Activated B cell treated with CpG ODN at 0.5 μM for 24 hours (primary cell): ENCODE data around the gene PRKG1. TPM values are rescaled to one million over a fixed set of nuclear protein-coding genes. Genes with fewer than 3 reads are reported as not detected.

ENCODE experiments used
- ATAC-seq: fragments of 200-7000 bp; cut with Tn5 transposase; one replicate; pipeline ENCODE4 v1.10.0; 2021; ENCODE audit warnings: low read depth, mild to moderate bottlenecking, moderate library complexity
- CTCF ChIA-PET: fragments of 350-600 bp; sonication (Branson Sonifier 250); formaldehyde crosslinking; loops from one replicate; lab custom pipeline; 2021; ENCODE audit warnings: antibody characterized with exemption; lab: Charles Lee
- POLR2A ChIA-PET: fragments of 350-600 bp; sonication (Branson Sonifier 250); formaldehyde crosslinking; loops from one replicate; lab custom pipeline; 2021; ENCODE audit warnings: antibody characterized with exemption; lab: Charles Lee
- DNase-seq: peaks from one replicate; pipeline ENCODE4 v3.0.0; 2022
- H3K27ac Mint-ChIP-seq: one replicate; pipeline ENCODE4 v1.8.0; 2020; ENCODE audit warnings: mixed read lengths
- H3K27me3 Mint-ChIP-seq: one replicate; pipeline ENCODE4 v1.8.0; 2021; ENCODE audit warnings: mixed read lengths
- H3K36me3 Mint-ChIP-seq: one replicate; pipeline ENCODE4 v1.8.0; 2021; ENCODE audit warnings: low read depth, mixed read lengths
- H3K4me1 Mint-ChIP-seq: one replicate; pipeline ENCODE4 v1.8.0; 2021; ENCODE audit warnings: mixed read lengths
- H3K4me3 Mint-ChIP-seq: one replicate; pipeline ENCODE4 v1.8.0; 2020; ENCODE audit warnings: mild to moderate bottlenecking, mixed read lengths
- H3K9me3 Mint-ChIP-seq: one replicate; pipeline ENCODE4 v1.8.0; 2020; ENCODE audit warnings: mixed read lengths
- CTCF ChIP-seq: fragments of 200-600 bp; IDR thresholded peaks from one replicate; pipeline ENCODE4 v1.8.0; 2022; ENCODE audit warnings: antibody characterized with exemption, mild to moderate bottlenecking
- intact Hi-C: fragments of 100-400 bp; cut with micrococcal nuclease; formaldehyde crosslinking; loops from one replicate; pipeline ENCODE4 v1.15.1; 2024
- total RNA-seq: library from RNA; stranded (reverse); gene quantifications from 2 replicates; pipeline ENCODE4 v1.2.3, GENCODE V29; 2022

PRKG1 gene
- total RNA-seq, 1 donor from 2014 or later: not detected

GRCh38 chr10:51832652-51833383, 758.5 kb downstream of the PRKG1 start:
- CTCF ChIA-PET: no interaction called here
- no peaks in the 10 kb centered on the region for H3K27me3 Mint-ChIP-seq
- TF ChIP-seq CTCF: no peak
- POLR2A ChIA-PET: no interaction called here
- H3K4me3 Mint-ChIP-seq: no peak overlapping the region
- no peak for ATAC-seq
- H3K36me3 Mint-ChIP-seq: no peaks in the 10 kb centered on the region
- H3K4me1 Mint-ChIP-seq: no peaks in the 10 kb centered on the region
- intact Hi-C loops: no loop called here
- H3K9me3 Mint-ChIP-seq: peaks cover 10% of the 10 kb centered on the region
- no peak for DNase-seq
- no peak overlapping the region for H3K27ac Mint-ChIP-seq

- Mint-ChIP-seq H3K36me3 (no peaks in the 10 kb centered on the region), H3K4me1 (no peaks in the 10 kb centered on the region)
These were observed 760.3 kb downstream of the PRKG1 start for GRCh38 chr10:51834548-51834947.

GRCh38 chr10:51838471-51838870, 764.2 kb downstream of the PRKG1 start:
- CTCF ChIA-PET: no interaction called here

More at GRCh38 chr10:51834548-51834947, 760.3 kb downstream of the PRKG1 start:
- Mint-ChIP-seq H3K27me3 (no peaks in the 10 kb centered on the region), H3K27ac (no peak overlapping the region), H3K4me3 (no peak overlapping the region), H3K9me3 (peaks cover 7% of the 10 kb centered on the region)
- ATAC-seq (no peak), DNase-seq (no peak)
- TF ChIP-seq CTCF: no peak
- CTCF ChIA-PET: no interaction called here
- intact Hi-C loops: no loop called here
- POLR2A ChIA-PET: no interaction called here

GRCh38 chr10:51843966-51844365, 769.7 kb downstream of the PRKG1 start:
- ATAC-seq (no peak), DNase-seq (no peak)
- H3K4me3 Mint-ChIP-seq: no peak overlapping the region
- POLR2A ChIA-PET: no interaction called here
- TF ChIP-seq CTCF: no peak
- H3K27me3 Mint-ChIP-seq: no peaks in the 10 kb centered on the region
- H3K27ac Mint-ChIP-seq: no peak overlapping the region
- CTCF ChIA-PET: no interaction called here
- H3K4me1 Mint-ChIP-seq: no peaks in the 10 kb centered on the region
- no peaks in the 10 kb centered on the region for H3K36me3 Mint-ChIP-seq
- intact Hi-C loops: no loop called here
- H3K9me3 Mint-ChIP-seq: no peaks in the 10 kb centered on the region

More at GRCh38 chr10:51838471-51838870, 764.2 kb downstream of the PRKG1 start:
- POLR2A ChIA-PET: no interaction called here
- intact Hi-C loops: no loop called here
- H3K27me3 Mint-ChIP-seq: no peaks in the 10 kb centered on the region
- no peaks in the 10 kb centered on the region for H3K36me3 Mint-ChIP-seq
- peaks cover 7% of the 10 kb centered on the region for H3K9me3 Mint-ChIP-seq
- ATAC-seq: no peak
- no peaks in the 10 kb centered on the region for H3K4me1 Mint-ChIP-seq
- no peak for TF ChIP-seq CTCF
- no peak overlapping the region for H3K4me3 Mint-ChIP-seq
- DNase-seq: no peak
- H3K27ac Mint-ChIP-seq: no peak overlapping the region

GRCh38 chr10:51846856-51847506, 772.7 kb downstream of the PRKG1 start:
- CTCF ChIA-PET: no interaction called here
- Mint-ChIP-seq H3K4me3 (no peak overlapping the region), H3K36me3 (no peaks in the 10 kb centered on the region), H3K27ac (no peak overlapping the region), H3K9me3 (peaks cover 3% of the 10 kb centered on the region), H3K4me1 (no peaks in the 10 kb centered on the region), H3K27me3 (no peaks in the 10 kb centered on the region)
- POLR2A ChIA-PET: no interaction called here
- no peak for DNase-seq
- no peak for TF ChIP-seq CTCF
- no peak for ATAC-seq
- intact Hi-C loops: no loop called here
